Fibroblast of lung (primary cell): ENCODE measurements around the gene ATP6V1G2.

Experiments
- CTCF ChIP-seq, 2 donors: IDR thresholded peaks in 1 of 2; conservative IDR thresholded peaks in 1 of 2; 1 replicate in 1 of 2; 2 replicates in 1 of 2; pipeline ENCODE4 v1.5.1; 2011 to 2012; ENCODE audit warnings: low read length in 2 of 2, control low read depth in 1 of 2, inconsistent platforms in 1 of 2, low read depth in 1 of 2, mild to moderate bottlenecking in 1 of 2
- EZH2 ChIP-seq: IDR thresholded peaks from 2 replicates; pipeline ENCODE4 v1.5.1; 2012; ENCODE audit warnings: low read length, control low read depth, mild to moderate bottlenecking; ENCODE audit errors: missing control alignments

- TF ChIP-seq CTCF (conservative IDR thresholded peaks at IDR 0.05 in 1 of 2, IDR thresholded peaks at IDR 0.05 in 1 of 2; ENCODE audit: low read depth in 1 of 2, low read length in 2 of 2) (no peak), EZH2 (no peak)
Observed at GRCh38 chr6:31547727-31548543, 1.5 kb upstream of the ATP6V1G2 start.
